Spinal cord (tissue), 10 donors: ENCODE results near the gene BTBD1. TPM values are rescaled to one million over a fixed set of nuclear protein-coding genes. Genes with fewer than 3 reads are reported as not detected.

Experiments used
- DNase-seq, 6 donors: peaks; one replicate each; pipeline versions ENCODE4 v3.0.0 to v3.0.0-alpha.2; 2013 to 2015; ENCODE audit warnings: low spot score in 6 of 6, low read depth in 4 of 6
- H3K27ac ChIP-seq: one replicate; pipeline ENCODE4 v1.5.1; 2013; ENCODE audit warnings: low read depth, low read length, control low read depth
- H3K27me3 ChIP-seq: one replicate; pipeline ENCODE4 v1.6.1; 2013; ENCODE audit warnings: low read length; ENCODE audit not compliant: control insufficient read depth, insufficient read depth
- H3K36me3 ChIP-seq: one replicate; pipeline ENCODE4 v1.6.1; 2013; ENCODE audit warnings: low read length; ENCODE audit not compliant: control insufficient read depth, insufficient read depth
- H3K4me1 ChIP-seq: one replicate; pipeline ENCODE4 v1.6.1; 2013; ENCODE audit warnings: low read length; ENCODE audit not compliant: control insufficient read depth, insufficient read depth
- H3K4me3 ChIP-seq: one replicate; pipeline ENCODE4 v1.5.1; 2013; ENCODE audit warnings: low read depth, low read length, control low read depth
- H3K9me3 ChIP-seq: one replicate; pipeline ENCODE4 v1.6.1; 2013; ENCODE audit warnings: low read length; ENCODE audit not compliant: control insufficient read depth, insufficient read depth
- WGBS: methylation state at CpG from one replicate; pipeline ENCODE4 v1.1.5; 2013; ENCODE audit warnings: missing lambda C conversion rate; ENCODE audit not compliant: insufficient coverage; 5-methylcytosine and 5-hydroxymethylcytosine counted together
- long read RNA-seq, 4 donors: transcript quantifications; one replicate each; lab custom pipeline, GENCODE V29; 2026
- polyA plus RNA-seq, 2 donors: library from polyadenylated mRNA; unstranded; fragments of 120-200 nt; gene quantifications; one replicate each; pipeline ENCODE4 v1.2.1, GENCODE V29; 2013; ENCODE audit not compliant: insufficient read length in 2 of 2
- total RNA-seq, 2 donors: library from RNA; depleted of rRNA in 1 of 2; stranded (reverse); fragments of 120-200 nt in 1 of 2; fragments of >200 nt in 1 of 2; gene quantifications; one replicate each; pipeline versions ENCODE4 v1.2.3 to v1.2.4, GENCODE V29; 2013 to 2014
- donor health status: healthy.

BTBD1 gene
- total RNA-seq (100 to 1,000 TPM in 1 of 2 donors, 10 to 100 TPM in 1; 74.6 to 149 TPM), polyA plus RNA-seq (10 to 100 TPM; 71.0 to 86.2 TPM)
- long read RNA-seq, donor 1, transcript BTBD1-201 (8 exons, 3,297 nt): major isoform, 35 of 71 reads
- long read RNA-seq, donor 1, partial matches to known transcripts: 36 of 71 reads
- long read RNA-seq, donor 1, other reads (novel, unspliced or antisense): 0 of 71 reads
- long read RNA-seq, donor 2, transcript BTBD1-201 (8 exons, 3,297 nt): major isoform, 18 of 28 reads
- long read RNA-seq, donor 2, partial matches to known transcripts: 10 of 28 reads
- long read RNA-seq, donor 2, other reads (novel, unspliced or antisense): 0 of 28 reads
- long read RNA-seq, donor 3, transcript BTBD1-201 (8 exons, 3,297 nt): major isoform, 32 of 52 reads
- long read RNA-seq, donor 3, partial matches to known transcripts: 20 of 52 reads
- long read RNA-seq, donor 3, other reads (novel, unspliced or antisense): 0 of 52 reads
- long read RNA-seq, donor 4, transcript BTBD1-201 (8 exons, 3,297 nt): major isoform, 14 of 58 reads
- long read RNA-seq, donor 4, partial matches to known transcripts: 43 of 58 reads
- long read RNA-seq, donor 4, other reads (novel, unspliced or antisense): 0 of 58 reads

DNA sequence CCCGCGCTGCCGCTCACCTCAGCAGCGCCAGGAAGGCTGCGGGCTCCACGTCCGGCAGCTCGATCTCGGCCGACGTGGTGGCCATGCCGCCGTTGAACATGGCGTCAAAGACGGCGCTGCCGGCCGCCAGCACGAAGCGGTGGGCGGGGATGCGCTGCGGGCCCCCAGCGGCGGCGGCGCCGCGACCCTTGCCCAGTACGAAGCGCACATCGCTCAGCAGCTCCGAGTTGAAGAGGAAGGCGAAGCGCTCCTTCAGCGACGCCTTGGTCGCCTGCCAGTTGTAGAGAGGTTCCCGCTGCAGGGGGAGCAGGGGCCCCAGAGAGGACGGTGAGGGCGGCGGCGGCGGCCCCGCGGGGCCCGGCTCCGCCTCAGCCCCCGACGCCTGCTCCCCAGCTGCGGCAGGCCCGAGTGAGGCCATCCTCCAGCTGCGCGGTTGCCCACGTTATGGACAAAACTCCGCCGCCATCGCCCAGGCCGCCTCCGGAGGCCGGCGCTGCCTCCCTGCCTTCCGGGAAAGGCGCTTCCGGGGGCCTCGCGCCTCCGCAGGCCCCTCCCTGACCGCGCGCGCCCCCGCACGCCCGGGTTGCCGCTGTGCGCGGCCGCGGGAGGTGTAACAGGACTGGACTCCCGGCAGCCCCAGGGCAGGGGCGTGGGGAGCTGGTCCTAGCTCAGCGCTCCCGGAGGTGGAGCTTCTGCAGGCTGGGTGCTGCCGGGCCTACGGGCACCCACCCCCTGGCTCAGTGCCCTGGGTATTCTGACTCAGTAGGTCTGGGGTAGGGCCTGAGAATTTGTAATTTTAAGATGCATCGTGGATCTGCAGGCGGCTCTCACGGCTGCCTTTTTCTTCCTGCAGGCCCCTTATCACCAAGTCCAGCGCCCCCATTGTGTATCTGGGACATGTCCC, at the start of gene BTBD1:
BTBD1 (minus strand) TSS at position 519 of the 904 bp plus-strand sequence; CDS start at position 418, 101 bp downstream.
- Histone ChIP-seq H3K4me1 (peaks cover 13% of the 10 kb centered on the region), H3K27me3 (no peaks in the 10 kb centered on the region), H3K9me3 (no peaks in the 10 kb centered on the region), H3K4me3 (peak within 1 kb of the TSS; percentile 67), H3K36me3 (no peaks in the 10 kb centered on the region), H3K27ac (peak within 1 kb of the TSS; percentile 91)
- peak; percentile 53 to 94 (median 72) for DNase-seq
- WGBS: under 1% methylated on average over 86 of the region's 90 CpGs

DNA sequence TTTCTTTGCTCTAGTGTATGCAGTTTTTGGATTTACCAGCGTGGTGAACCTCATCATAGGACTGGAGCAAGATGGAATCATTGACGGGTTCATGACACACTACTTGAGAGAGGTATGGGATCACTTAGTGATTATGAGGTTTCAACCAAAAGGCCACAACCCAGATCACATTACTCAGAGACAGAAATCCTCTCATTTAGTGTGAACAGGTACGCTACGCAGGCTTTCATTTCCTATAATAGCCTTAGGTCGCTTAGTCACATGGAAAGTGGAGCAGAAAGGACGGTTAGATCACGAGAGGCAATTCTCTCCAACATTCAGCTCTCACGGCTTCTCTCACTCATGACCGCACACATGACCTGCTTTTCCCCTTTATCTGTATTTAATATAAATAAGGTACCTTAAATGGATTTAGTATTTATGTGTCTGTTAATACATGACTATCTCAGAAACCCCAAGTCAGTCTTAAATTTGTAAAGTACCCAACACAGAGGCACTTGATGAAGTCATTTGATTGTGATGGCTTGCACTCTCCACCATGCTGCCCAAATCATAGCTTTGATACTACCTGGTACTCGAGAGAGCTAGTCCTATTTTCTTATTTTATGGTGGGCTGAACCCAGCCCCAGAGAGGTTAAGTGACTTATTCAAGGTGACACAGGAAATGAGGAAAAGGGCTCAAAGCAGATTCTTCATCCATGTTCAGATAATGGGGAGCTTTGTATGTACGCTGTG, 48.9 kb upstream of the BTBD1 start:
- Histone ChIP-seq H3K4me1 (no peaks in the 10 kb centered on the region), H3K36me3 (peaks cover 13% of the 10 kb centered on the region), H3K4me3 (no peak overlapping the region), H3K9me3 (no peaks in the 10 kb centered on the region), H3K27me3 (no peaks in the 10 kb centered on the region), H3K27ac (no peak overlapping the region)
- no peak for DNase-seq
- WGBS: 96% methylated on average over 4 of the region's 11 CpGs

DNA sequence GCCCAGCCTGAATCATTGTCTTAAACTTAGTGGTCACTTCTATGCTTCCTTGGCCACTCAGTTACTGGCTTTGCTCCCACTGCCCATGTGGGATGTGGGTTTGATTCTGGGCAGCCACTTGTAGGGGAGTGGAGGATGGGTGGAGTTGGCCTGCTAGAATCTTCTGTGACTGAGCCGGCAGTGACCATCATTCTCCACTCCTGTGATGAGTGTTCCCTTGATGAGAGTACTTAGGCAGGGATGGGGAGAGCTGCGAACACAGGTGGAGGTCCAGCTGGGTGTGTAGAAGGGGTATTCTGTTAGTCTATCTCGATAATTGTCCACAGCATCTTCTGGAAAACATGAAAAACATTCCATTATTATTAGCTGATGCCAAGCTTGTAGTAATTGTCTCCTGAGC, 48.4 kb upstream of the BTBD1 start:
- Histone ChIP-seq H3K4me1 (no peaks in the 10 kb centered on the region), H3K27me3 (no peaks in the 10 kb centered on the region), H3K4me3 (no peak overlapping the region), H3K36me3 (peaks cover 13% of the 10 kb centered on the region), H3K9me3 (no peaks in the 10 kb centered on the region), H3K27ac (no peak overlapping the region)
- DNase-seq: no peak
- WGBS: 100% methylated on average over 1 of the region's 3 CpGs

DNA sequence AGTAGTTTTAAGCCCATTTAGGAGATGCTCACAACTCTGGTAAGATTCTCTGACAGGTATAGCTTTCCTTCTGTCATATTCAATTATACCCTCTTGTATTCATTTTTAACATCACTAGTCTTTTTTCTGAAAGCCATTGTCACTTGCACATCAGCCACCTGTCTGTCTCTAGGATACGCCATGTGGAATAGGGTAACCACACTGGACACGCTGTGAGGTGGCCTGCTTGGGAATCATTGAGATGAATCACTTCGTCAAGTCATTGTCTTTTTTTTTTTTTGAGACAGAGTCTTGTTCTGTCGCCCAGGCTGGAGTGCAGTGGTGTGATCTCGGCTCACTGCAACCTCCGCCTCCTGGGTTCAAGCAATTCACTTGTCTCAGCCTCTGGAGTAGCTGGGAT, 47.8 kb upstream of the BTBD1 start:
- no peaks in the 10 kb centered on the region for H3K4me1 ChIP-seq
- H3K36me3 ChIP-seq: peaks cover 13% of the 10 kb centered on the region
- peaks cover 1% of the 10 kb centered on the region for H3K27me3 ChIP-seq
- no peaks in the 10 kb centered on the region for H3K9me3 ChIP-seq
- H3K27ac ChIP-seq: no peak overlapping the region
- no peak overlapping the region for H3K4me3 ChIP-seq
- DNase-seq: no peak
- 90% methylated on average over 3 of the region's 6 CpGs for WGBS

DNA sequence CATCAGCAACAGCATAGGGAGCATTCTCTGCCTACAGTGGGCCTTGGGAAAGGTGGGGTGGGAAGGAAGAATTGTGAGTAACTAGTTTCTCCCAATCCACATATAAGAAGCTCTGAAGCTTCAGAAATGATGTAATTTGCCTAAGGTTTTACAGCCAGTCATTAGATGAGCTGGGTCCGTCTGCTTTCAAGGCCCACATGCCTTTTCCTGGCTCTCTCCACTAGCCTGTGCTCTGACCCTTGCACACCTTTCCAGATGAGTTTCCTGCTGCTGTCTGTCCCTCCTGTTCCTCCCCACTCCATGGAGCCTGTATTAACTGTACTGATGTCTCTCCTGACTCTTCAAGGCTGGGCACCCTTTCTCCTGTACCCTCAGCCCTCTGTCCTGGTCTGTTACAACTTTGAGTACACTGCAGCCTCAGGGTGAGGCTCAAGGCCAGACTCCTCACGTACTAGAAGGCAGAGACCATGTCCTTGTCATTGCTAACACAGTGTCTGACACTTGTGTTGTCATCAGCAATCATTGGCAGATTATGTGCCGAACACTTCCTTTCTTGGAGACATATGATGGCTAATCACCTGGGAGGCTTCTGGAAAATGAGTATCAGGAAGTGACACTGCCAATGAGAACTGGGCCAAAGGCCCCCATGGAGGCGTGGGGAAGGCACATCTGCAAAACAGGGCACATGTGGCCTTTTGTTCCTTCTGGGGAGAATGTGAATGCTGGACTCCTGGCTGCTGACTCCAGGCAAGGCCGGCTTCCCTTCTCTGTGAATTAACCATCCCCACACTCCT, 47.0 kb upstream of the BTBD1 start:
- Histone ChIP-seq H3K27ac (no peak overlapping the region), H3K9me3 (no peaks in the 10 kb centered on the region)
- 94% methylated on average over 3 of the region's 5 CpGs for WGBS

DNA sequence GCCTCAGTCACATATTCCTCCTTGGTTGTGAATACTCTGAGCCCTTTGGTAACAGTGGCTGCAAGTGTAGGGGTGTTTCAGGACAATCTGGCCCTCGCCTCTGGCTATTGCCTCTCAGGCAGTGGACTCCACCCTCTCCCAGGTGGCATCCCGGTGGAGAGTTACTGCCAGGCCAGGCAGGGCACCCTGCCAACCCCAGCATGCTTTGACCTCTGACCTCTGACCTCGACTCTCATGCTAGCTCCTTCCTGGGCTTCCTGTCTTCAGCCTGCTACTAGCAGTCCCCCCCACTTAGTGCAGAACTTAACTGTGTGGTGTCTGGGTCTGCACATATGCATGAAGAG, 45.9 kb upstream of the BTBD1 start:
- DNase-seq: no peak
- peaks cover 12% of the 10 kb centered on the region for H3K4me1 ChIP-seq
- 71% methylated on average over 2 of the region's 3 CpGs for WGBS
- H3K9me3 ChIP-seq: no peaks in the 10 kb centered on the region
- H3K27me3 ChIP-seq: peaks cover 16% of the 10 kb centered on the region
- H3K27ac ChIP-seq: no peak overlapping the region
- H3K4me3 ChIP-seq: no peak overlapping the region
- peaks cover 21% of the 10 kb centered on the region for H3K36me3 ChIP-seq

More for the DNA sequence above, 47.0 kb upstream of the BTBD1 start:
- Histone ChIP-seq H3K27me3 (peaks cover 5% of the 10 kb centered on the region), H3K36me3 (peaks cover 18% of the 10 kb centered on the region), H3K4me1 (peaks cover under 1% of the 10 kb centered on the region), H3K4me3 (no peak overlapping the region)
- no peak for DNase-seq

DNA sequence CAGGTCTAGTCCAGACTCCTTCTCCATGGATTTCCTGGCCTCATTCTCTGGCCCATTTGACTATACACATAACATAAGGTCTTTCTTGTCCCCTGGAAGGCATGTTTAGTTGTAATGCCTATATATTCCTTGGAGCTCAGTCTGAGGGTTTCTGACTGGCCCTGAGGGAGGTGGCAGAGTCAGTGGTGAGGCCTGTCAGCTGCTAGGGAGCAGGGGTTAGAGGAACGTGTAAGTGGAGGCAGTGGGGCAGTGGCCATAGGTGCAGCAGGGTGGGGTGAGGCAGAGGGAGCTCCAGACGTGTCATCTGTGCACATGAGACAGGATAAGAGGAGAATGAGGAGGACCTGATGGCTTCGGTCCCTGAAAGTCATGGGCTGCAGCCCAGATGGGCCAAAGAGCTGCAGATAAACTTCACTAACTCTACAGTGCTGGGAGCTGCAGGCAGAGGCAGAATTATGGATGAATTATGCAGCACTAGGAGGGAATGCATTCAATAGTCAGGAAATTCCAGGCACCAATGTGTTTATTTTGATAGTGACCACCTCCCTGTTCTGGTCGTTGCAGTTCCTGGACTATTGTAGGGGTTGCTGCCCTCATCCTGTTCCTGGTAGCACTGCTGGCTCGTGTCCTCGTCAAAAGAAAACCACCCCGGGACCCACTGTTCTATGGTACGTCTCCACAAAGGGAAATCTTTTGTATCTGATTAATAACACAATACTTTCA, 45.3 kb upstream of the BTBD1 start:
- Histone ChIP-seq H3K4me1 (peaks cover 15% of the 10 kb centered on the region), H3K4me3 (no peak overlapping the region), H3K36me3 (peaks cover 21% of the 10 kb centered on the region), H3K27ac (no peak overlapping the region), H3K27me3 (peaks cover 21% of the 10 kb centered on the region), H3K9me3 (no peaks in the 10 kb centered on the region)
- DNase-seq: no peak
- WGBS: 65% methylated on average over 4 of the region's 8 CpGs

DNA sequence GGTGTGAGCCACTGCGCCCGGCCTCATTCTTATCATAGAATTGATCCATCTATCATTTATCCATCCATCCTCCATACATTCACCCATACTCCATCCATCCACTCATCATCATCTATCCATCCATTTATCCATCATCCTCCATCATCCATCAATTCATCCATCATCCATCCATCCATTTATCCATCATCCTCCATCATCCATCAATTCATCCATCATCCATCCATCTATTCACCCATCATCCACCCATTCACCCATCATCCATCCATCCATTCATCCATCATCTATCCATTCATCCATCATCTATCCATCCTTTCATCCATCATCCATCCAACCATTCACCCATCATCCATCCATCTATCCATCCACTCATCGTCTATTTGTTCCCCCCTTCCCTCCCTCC, 44.1 kb upstream of the BTBD1 start:
- Histone ChIP-seq H3K27me3 (peaks cover 28% of the 10 kb centered on the region), H3K36me3 (peaks cover 21% of the 10 kb centered on the region), H3K9me3 (no peaks in the 10 kb centered on the region), H3K4me3 (no peak overlapping the region), H3K27ac (no peak overlapping the region), H3K4me1 (peaks cover 18% of the 10 kb centered on the region)
- DNase-seq: no peak
- WGBS: 93% methylated on average over 2 of the region's 3 CpGs
